ENCODE measurements around the gene CD200. TPM values are rescaled to one million over a fixed set of nuclear protein-coding genes. Genes with fewer than 3 reads are reported as not detected.

Gene CD200
- total RNA-seq, 1 experiment from 2014 or later: not detected

GRCh38 chr3:112351036-112351435 is 18.1 kb downstream of the CD200 start:
- H3K27me3 Mint-ChIP-seq (ENCODE audit: insufficient read depth, unreplicated experiment): no peaks in the 10 kb centered on the region
- H3K9me3 Mint-ChIP-seq (ENCODE audit: unreplicated experiment): no peaks in the 10 kb centered on the region
- no peak overlapping the region for H3K27ac Mint-ChIP-seq (ENCODE audit: low read depth, unreplicated experiment)
- no peak for TF ChIP-seq CTCF (IDR thresholded peaks at IDR 0.05; ENCODE audit: unreplicated experiment)
- no peak for DNase-seq (ENCODE audit: unreplicated experiment)
- CTCF ChIA-PET: interaction anchor here (0.5 to 1.8 kb wide), 6 partner anchors 10 to 1488 kb away, joined by 3 to 8 read pairs (median 3); partner anchors contain the start of genes GRAMD1C and SLC9C1
- BruUV-seq (replicated peaks): no TSS peak
- peaks cover 11% of the 10 kb centered on the region for H3K4me1 Mint-ChIP-seq (ENCODE audit: insufficient read depth, unreplicated experiment)
- intact Hi-C loops (cut with micrococcal nuclease): no loop called here
- POLR2A ChIA-PET: interaction anchor here (0.6 to 1.9 kb wide), 3 partner anchors 12 to 25 kb away, joined by 3 to 8 read pairs (median 3); partner anchors contain the start of gene CD200
- H3K36me3 Mint-ChIP-seq (ENCODE audit: insufficient read depth, unreplicated experiment): no peaks in the 10 kb centered on the region
- no peak overlapping the region for H3K4me3 Mint-ChIP-seq (ENCODE audit: unreplicated experiment)

DNA sequence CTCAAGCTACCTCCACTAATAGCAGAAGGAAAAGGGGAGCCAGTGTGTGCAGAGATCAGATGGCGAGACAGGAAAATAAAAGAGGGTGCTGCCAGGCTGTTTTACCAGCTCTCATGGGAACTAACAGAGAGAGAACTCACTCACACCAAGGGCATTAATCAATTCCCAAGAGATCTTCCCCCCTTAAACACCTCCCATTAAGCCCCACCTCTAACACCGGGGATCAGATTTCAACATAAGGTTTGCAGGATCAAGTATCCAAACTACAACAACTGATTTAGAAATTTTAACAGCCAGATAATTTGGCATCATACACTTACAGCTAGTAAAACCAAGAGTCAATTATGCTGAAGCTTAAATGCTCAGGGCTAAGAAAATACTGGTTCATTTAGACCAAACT is 18.9 kb downstream of the CD200 start:
- POLR2A ChIA-PET: interaction anchor here (0.6 to 1.9 kb wide), 2 partner anchors 12 to 19 kb away, joined by 3 to 8 read pairs; partner anchors contain the start of gene CD200
- Mint-ChIP-seq H3K27me3 (ENCODE audit: insufficient read depth, unreplicated experiment) (no peaks in the 10 kb centered on the region), H3K36me3 (ENCODE audit: insufficient read depth, unreplicated experiment) (no peaks in the 10 kb centered on the region), H3K4me1 (ENCODE audit: insufficient read depth, unreplicated experiment) (peaks cover 11% of the 10 kb centered on the region), H3K9me3 (ENCODE audit: unreplicated experiment) (no peaks in the 10 kb centered on the region), H3K27ac (ENCODE audit: low read depth, unreplicated experiment) (peak overlapping the region; percentile 42), H3K4me3 (ENCODE audit: unreplicated experiment) (no peak overlapping the region)
- no TSS peak for BruUV-seq (replicated peaks)
- DNase-seq (ENCODE audit: unreplicated experiment): peak; percentile 42
- CTCF ChIA-PET: interaction anchor here (0.6 to 1.8 kb wide), 3 partner anchors 10 to 58 kb away, joined by 4 to 8 read pairs (median 8); partner anchors contain the start of genes CD200 and SLC9C1
- intact Hi-C loops (cut with micrococcal nuclease): no loop called here
- no peak for TF ChIP-seq CTCF (IDR thresholded peaks at IDR 0.05; ENCODE audit: unreplicated experiment)

GRCh38 chr3:112352720-112353119 is 19.8 kb downstream of the CD200 start:
- intact Hi-C loops (cut with micrococcal nuclease): no loop called here
- CTCF ChIA-PET: no interaction called here
- no peak overlapping the region for H3K4me3 Mint-ChIP-seq (ENCODE audit: unreplicated experiment)
- H3K4me1 Mint-ChIP-seq (ENCODE audit: insufficient read depth, unreplicated experiment): peaks cover 11% of the 10 kb centered on the region
- no peak for TF ChIP-seq CTCF (IDR thresholded peaks at IDR 0.05; ENCODE audit: unreplicated experiment)
- no peak overlapping the region for H3K27ac Mint-ChIP-seq (ENCODE audit: low read depth, unreplicated experiment)
- no TSS peak for BruUV-seq (replicated peaks)
- H3K9me3 Mint-ChIP-seq (ENCODE audit: unreplicated experiment): no peaks in the 10 kb centered on the region
- POLR2A ChIA-PET: no interaction called here
- no peaks in the 10 kb centered on the region for H3K27me3 Mint-ChIP-seq (ENCODE audit: insufficient read depth, unreplicated experiment)
- no peak for DNase-seq (ENCODE audit: unreplicated experiment)
- H3K36me3 Mint-ChIP-seq (ENCODE audit: insufficient read depth, unreplicated experiment): no peaks in the 10 kb centered on the region

DNA sequence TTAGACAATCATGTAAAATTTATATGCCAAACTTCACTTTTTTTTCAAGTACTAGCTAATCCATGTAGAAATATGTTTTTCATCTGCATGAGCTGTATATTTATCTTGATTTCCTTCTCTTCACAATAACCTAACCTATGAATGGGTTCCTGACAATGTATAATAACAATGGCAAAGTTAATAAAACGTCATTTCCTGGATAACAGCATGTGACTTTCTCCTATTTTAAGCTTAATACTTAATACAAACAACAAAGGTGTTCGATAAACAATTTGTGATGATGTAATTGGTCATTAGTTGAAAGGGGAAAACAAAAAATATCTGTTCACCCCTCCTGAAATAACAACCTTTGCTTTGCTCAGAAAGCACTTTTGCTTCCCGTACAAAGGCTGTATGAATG is 20.4 kb downstream of the CD200 start:
- BruUV-seq (replicated peaks): no TSS peak
- Mint-ChIP-seq H3K27me3 (ENCODE audit: insufficient read depth, unreplicated experiment) (no peaks in the 10 kb centered on the region), H3K27ac (ENCODE audit: low read depth, unreplicated experiment) (no peak overlapping the region), H3K4me3 (ENCODE audit: unreplicated experiment) (no peak overlapping the region), H3K36me3 (ENCODE audit: insufficient read depth, unreplicated experiment) (no peaks in the 10 kb centered on the region), H3K9me3 (ENCODE audit: unreplicated experiment) (no peaks in the 10 kb centered on the region), H3K4me1 (ENCODE audit: insufficient read depth, unreplicated experiment) (peaks cover 14% of the 10 kb centered on the region)
- ChIA-PET POLR2A (no interaction called here), CTCF (interaction anchor here (0.7 kb wide), 1 partner anchor 315 kb away, joined by 3 read pairs; no protein-coding TSS in a partner anchor)
- intact Hi-C loops (cut with micrococcal nuclease): no loop called here
- no peak for DNase-seq (ENCODE audit: unreplicated experiment)
- TF ChIP-seq CTCF (IDR thresholded peaks at IDR 0.05; ENCODE audit: unreplicated experiment): no peak

Measured in MCF 10A (cell line).